GM12865 (cell line): ENCODE results near the gene CYB561D1.

Experiments used
- DNase-seq: peaks from one replicate; pipeline ENCODE4 v3.0.0; 2010; ENCODE audit warnings: low read depth
- H3K4me3 ChIP-seq: 2 replicates; pipeline ENCODE4 v1.5.1; 2011; ENCODE audit warnings: mild to moderate bottlenecking, low read depth, low read length, control low read depth
- TF ChIP-seq, protein P1 (sequence below): IDR thresholded peaks from 2 replicates; pipeline ENCODE4 v1.5.1; 2011; ENCODE audit warnings: low read length, control low read depth, low read depth, inconsistent platforms; ENCODE audit not compliant: insufficient read depth; ENCODE audit errors: missing control alignments

CYB561D1 gene

DNA sequence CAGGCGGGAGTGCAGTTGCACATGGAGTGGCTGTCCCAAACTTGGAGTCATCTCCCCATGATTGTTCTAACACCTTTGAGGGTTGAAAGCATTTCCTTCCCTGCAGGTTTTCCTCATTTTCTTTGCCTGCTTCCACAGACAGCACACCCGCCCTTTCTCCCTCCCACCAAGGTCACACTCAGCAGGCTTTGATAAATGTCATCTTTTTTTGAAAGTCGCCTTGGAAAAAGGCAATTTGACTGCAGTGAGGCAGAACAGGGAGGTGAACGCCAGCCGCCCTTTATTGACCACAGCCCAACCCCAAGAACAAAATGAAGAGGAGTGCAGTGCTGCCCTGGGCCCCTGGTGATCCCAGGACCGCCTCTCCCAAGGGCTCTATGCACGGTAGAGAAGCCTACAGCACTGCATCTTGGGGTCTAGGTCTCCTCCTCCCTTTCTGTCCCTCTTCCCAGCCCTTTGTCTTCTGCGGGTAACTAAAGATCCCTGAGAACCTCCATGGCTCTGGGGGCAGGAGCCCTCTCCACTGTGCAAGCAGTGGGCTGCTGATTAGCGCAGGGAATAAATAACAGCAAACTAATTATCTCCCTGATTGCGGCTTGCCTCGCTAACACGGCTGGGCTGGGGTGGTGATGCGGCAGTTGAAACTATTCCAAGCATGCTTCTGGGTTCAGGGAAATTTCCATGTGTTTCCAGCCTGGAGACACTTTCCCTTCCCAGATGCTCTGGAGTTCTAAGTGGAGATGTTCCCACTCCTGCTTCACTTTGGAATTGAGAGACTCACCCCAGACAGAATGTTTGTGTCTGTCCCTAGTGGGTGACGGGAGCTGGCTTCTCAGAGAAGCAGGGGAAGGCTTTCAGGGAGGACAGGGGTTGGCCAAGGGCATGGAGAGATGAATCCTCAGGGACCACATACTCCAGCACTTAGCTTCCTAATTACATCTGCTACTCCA is 27.4 kb downstream of the CYB561D1 start:
- no peak overlapping the region for H3K4me3 ChIP-seq
- DNase-seq: no peak
- TF ChIP-seq, protein P1, sequence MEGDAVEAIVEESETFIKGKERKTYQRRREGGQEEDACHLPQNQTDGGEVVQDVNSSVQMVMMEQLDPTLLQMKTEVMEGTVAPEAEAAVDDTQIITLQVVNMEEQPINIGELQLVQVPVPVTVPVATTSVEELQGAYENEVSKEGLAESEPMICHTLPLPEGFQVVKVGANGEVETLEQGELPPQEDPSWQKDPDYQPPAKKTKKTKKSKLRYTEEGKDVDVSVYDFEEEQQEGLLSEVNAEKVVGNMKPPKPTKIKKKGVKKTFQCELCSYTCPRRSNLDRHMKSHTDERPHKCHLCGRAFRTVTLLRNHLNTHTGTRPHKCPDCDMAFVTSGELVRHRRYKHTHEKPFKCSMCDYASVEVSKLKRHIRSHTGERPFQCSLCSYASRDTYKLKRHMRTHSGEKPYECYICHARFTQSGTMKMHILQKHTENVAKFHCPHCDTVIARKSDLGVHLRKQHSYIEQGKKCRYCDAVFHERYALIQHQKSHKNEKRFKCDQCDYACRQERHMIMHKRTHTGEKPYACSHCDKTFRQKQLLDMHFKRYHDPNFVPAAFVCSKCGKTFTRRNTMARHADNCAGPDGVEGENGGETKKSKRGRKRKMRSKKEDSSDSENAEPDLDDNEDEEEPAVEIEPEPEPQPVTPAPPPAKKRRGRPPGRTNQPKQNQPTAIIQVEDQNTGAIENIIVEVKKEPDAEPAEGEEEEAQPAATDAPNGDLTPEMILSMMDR: no peak

DNA sequence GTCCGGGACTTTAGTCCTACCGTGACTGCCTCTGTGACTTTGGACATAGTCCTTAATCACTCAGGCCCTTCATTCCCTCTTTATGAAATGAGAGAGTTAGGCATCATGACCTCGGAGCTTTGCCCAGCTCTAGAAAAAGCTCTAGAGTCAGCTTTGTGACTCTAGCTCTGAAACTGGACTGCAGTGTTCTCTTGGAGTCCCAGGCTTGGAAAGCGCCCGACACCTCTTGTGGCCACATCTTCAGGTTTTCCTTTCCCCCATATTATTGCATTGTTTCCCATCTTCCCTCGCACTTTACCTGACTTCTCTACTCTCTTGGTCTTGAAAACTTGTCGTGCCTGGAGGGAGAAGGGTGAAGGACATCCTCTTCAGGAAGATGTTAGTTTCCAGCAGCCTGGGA is 28.1 kb downstream of the CYB561D1 start:
- DNase-seq: no peak
- TF ChIP-seq, protein P1: no peak

DNA sequence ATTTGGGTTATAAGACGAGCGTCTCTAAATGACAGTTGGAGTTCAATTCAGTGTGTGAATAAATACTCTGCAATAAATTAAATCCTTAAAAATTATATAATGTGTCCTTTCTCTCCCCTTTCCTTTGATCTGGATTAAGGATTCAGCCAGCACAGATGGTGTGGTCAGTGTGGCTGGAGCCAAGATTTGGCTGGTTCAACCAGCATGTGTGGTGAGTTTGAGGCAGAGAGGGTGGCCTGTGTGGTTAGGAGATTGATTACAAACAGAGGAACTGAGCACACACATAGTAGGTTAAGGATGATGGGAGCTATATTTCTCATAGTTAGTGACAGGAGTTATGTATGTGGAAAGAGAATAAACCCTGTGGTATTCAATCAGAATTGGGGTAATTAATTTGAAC is 29.8 kb downstream of the CYB561D1 start:
- H3K4me3 ChIP-seq: no peak overlapping the region
- TF ChIP-seq, protein P1: no peak
- DNase-seq: no peak

More for the DNA sequence above, 28.1 kb downstream of the CYB561D1 start:
- no peak overlapping the region for H3K4me3 ChIP-seq

DNA sequence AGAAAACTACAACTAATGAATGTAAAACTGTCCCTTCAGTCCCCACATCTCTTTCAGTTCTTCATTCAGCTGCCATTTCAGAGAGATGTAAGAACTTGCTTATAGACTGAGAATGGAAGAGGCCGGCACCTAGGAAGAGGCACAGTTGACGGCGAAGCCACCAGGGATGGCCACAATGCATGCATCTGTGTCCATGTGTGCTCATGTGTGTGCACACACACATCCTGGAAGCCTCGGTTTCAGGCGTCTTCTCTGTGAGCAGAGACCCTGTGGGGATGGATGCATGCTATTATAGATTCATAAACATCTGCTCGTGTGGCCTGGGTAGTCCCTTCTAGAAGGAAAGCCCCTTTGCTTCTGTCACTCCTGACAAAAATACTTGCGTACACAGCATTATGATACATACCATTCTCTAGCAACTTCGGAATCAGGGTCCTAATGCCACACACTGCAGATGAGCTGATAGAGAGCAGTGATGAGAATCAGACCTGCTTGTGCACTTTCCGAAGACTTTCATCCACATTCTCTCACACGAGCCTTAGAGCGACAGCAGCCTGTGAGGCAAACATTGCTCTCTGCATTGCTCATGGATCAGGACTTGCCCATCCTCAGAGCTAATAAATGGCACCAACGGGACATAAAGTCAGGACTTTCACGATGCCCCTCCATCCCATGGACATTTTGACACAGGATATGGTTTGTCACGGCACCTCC is 33.4 kb downstream of the CYB561D1 start:
- TF ChIP-seq, protein P1: no peak
- peak; percentile 75 for DNase-seq
- H3K4me3 ChIP-seq: no peak overlapping the region

DNA sequence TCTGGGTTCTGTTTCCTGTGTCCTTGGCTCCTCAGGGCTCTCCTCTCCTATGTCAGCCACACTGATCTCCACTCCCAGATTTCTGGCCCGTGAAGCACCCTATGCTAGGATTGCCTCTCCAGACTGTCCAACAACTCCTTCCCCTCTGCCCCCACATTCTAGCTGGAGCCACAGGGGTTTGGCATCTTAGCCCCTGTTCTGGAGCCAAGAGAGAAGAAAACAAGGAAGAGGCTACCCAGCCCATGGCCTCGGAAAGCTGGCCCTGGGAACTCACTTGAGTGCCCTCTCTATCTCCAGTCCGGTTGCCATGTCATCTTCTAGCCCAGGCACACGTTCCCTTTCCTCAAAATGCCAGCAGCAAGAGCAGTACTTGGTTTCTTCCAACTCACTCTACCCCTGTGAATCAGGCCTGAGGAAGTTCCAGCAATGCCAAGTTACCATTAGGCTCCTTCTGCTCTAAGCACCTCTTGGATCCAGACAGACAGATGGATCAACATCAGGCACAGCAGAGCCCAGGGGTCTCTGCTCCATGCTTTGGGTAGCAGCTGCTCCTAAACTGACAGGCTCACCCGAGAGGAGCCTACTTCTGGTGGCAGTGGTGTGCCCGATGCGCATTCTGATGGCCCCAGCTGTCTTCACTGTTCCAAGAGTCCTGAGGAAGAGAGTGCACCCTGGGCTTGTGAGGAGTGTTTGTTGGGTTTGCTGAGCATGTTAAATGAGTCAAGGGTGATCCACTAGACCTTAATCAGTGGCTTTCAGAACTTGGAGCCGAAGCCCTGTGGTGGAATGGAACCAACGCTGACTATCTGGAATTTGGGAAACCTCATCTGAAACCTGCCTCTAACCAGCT is 34.2 kb downstream of the CYB561D1 start:
- no peak for DNase-seq
- H3K4me3 ChIP-seq: no peak overlapping the region
- TF ChIP-seq, protein P1: no peak

DNA sequence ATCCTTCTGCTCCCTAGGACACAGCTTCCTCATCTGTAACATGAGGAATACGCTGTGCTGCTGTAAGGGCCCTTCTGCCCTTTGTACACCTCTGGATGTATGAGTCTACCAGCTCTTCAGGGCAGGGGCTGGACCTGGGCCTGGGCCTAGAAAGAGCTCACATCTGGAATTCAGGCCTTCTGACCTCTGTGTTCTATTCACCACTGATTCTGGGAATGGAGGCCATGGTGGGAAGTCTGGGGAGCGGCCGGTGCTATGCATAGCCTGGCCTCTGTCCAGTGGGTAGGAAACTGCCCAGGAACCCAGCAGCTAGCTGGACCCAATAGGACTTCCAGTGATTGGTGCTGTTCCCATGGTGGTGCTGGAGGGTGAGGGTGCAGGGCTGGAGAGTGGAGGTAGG is 34.8 kb downstream of the CYB561D1 start:
- TF ChIP-seq, protein P1: no peak
- no peak for DNase-seq
- H3K4me3 ChIP-seq: no peak overlapping the region
